Common myeloid progenitor, CD34-positive (primary cell): ENCODE data around the gene SIK2.
"Not testable (repeated sequence)": the region's sequence is repeated elsewhere in the genome, so short reads cannot be mapped to it uniquely, and the experiment has no call there.

Experiments
- CTCF ChIA-PET: fragments of 350-600 bp; sonication (Branson Sonifier 250); formaldehyde crosslinking; loops from one replicate; lab custom pipeline; 2021; ENCODE audit warnings: antibody characterized with exemption; lab: Charles Lee
- POLR2A ChIA-PET: fragments of 350-600 bp; sonication (Branson Sonifier 250); formaldehyde crosslinking; loops from one replicate; lab custom pipeline; 2021; ENCODE audit warnings: antibody characterized with exemption; lab: Charles Lee
- DNase-seq, 3 donors: peaks; one replicate each; pipeline versions ENCODE4 v3.0.0 to v3.0.0-alpha.2; 2013
- H3K27ac ChIP-seq, 2 experiments: 1 replicate in 1 of 2; 2 replicates in 1 of 2; pipeline ENCODE4 v1.7.0; 2013; ENCODE audit warnings: inconsistent platforms in 2 of 2, low read length in 2 of 2, mild to moderate bottlenecking in 2 of 2, low read depth in 1 of 2, moderate library complexity in 1 of 2; ENCODE audit not compliant: severe bottlenecking in 2 of 2, insufficient read depth in 1 of 2, poor library complexity in 1 of 2
- H3K27me3 ChIP-seq, 5 experiments: replicated peaks in 2 of 5; 1 replicate in 3 of 5; 2 replicates in 2 of 5; pipeline versions ENCODE4 v1.6.1 to v1.7.0; 2013; ENCODE audit warnings: low read length in 4 of 5, mild to moderate bottlenecking in 2 of 5, moderate library complexity in 2 of 5, inconsistent platforms in 1 of 5; ENCODE audit not compliant: insufficient read depth in 5 of 5, control insufficient read depth in 4 of 5
- H3K36me3 ChIP-seq, 4 experiments: 1 replicate in 2 of 4; 2 replicates in 2 of 4; pipeline versions ENCODE4 v1.6.1 to v1.7.0; 2013; ENCODE audit warnings: low read length in 3 of 4, control low read depth in 1 of 4, mild to moderate bottlenecking in 1 of 4; ENCODE audit not compliant: control insufficient read depth in 4 of 4, insufficient read depth in 4 of 4
- H3K4me1 ChIP-seq, 4 experiments: 1 replicate in 3 of 4; 2 replicates in 1 of 4; pipeline versions ENCODE4 v1.6.1 to v1.7.1; 2013; ENCODE audit warnings: low read length in 3 of 4, mild to moderate bottlenecking in 3 of 4, control low read depth in 1 of 4, inconsistent platforms in 1 of 4, moderate library complexity in 1 of 4; ENCODE audit not compliant: control insufficient read depth in 4 of 4, insufficient read depth in 4 of 4; ENCODE audit errors: control extremely low read depth in 1 of 4
- H3K4me3 ChIP-seq, 7 experiments: 1 replicate in 4 of 7; 2 replicates in 3 of 7; pipeline versions ENCODE4 v1.5.1 to v1.7.0; 2013; ENCODE audit warnings: mild to moderate bottlenecking in 7 of 7, low read length in 6 of 7, moderate library complexity in 6 of 7, inconsistent platforms in 2 of 7, low read depth in 2 of 7, control low read depth in 1 of 7; ENCODE audit not compliant: insufficient read depth in 4 of 7, control insufficient read depth in 1 of 7; ENCODE audit errors: extremely low read depth in 1 of 7
- H3K9me3 ChIP-seq, 5 experiments: 1 replicate in 4 of 5; 2 replicates in 1 of 5; pipeline versions ENCODE4 v1.6.1 to v1.7.1; 2013; ENCODE audit warnings: low read length in 4 of 5, mild to moderate bottlenecking in 2 of 5, inconsistent platforms in 1 of 5, low read depth in 1 of 5, moderate library complexity in 1 of 5; ENCODE audit not compliant: control insufficient read depth in 4 of 5, insufficient read depth in 2 of 5; ENCODE audit errors: control extremely low read depth in 1 of 5
- WGBS: methylation state at CpG from one replicate; pipeline ENCODE4 v1.1.5; 2013; ENCODE audit not compliant: insufficient coverage; 5-methylcytosine and 5-hydroxymethylcytosine counted together

The SIK2 gene

DNA sequence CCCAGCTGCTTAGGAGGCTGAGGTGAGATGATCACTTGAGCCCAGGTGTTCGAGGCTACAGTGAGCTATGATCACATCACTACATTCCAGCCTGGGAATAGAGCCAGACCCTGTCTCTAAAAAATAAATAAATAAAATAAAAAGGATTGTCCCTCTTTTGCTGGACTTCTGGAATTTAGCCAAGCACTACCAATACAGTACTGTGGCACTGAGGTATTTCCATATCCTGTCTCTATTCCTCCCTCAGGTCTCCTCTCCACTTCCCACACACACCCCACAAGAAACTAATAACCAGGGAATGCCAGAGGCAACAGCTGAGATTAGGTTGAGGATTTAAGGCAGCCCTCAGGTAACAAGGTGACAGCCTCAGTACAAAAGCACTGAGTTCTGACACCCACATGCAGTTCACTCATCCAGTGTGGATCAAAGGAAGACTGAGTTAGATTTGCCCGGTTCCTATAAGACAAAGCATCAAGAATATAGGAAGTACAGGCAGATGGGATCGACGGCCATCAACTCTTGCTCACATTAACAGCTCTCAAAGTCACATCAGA is 168.4 kb downstream of the SIK2 start:
- Histone ChIP-seq H3K4me3 (no peak overlapping the region), H3K36me3 (no peaks in the 10 kb centered on the region), H3K27ac (no peak overlapping the region), H3K27me3 (no peaks in the 10 kb centered on the region), H3K9me3 (no peaks in the 10 kb centered on the region), H3K4me1 (peaks cover 0 to 8% (median 6%) of the 10 kb centered on the region in 4 experiments)
- 60% methylated on average over 1 of the region's 4 CpGs for WGBS
- ChIA-PET POLR2A (no interaction called here), CTCF (interaction anchor here (0.5 to 1.8 kb wide), 2 partner anchors 8 to 184 kb away, joined by 3 to 8 read pairs; no protein-coding TSS in a partner anchor)
- DNase-seq: no peak

DNA sequence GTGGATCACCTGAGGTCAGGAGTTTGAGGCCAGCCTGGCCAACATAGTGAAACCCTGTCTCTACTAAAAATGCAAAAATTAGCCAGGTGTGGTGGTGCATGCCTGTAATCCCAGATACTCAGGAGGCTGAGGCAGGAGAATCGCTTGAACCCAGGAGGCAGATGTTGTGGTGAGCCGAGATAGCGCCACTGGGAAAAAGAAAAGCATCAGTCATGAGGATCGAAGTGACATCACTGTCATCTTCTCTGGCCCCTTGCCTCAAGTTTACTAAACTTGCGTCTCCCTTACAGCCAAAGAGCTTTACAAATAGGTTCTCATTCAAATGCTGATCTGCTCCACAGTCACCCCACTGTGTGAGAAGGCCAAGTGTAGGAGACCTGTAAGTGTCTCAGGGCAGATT is 169.0 kb downstream of the SIK2 start:
- H3K4me3 ChIP-seq, H3K27ac ChIP-seq, DNase-seq, POLR2A ChIA-PET, H3K36me3 ChIP-seq, H3K4me1 ChIP-seq, H3K27me3 ChIP-seq, H3K9me3 ChIP-seq: not testable (repeated sequence)
- 95% methylated on average over 5 of the region's 5 CpGs for WGBS
- CTCF ChIA-PET: interaction anchor here (0.5 to 1.8 kb wide), 3 partner anchors 9 to 184 kb away, joined by 3 to 8 read pairs (median 3); no protein-coding TSS in a partner anchor

DNA sequence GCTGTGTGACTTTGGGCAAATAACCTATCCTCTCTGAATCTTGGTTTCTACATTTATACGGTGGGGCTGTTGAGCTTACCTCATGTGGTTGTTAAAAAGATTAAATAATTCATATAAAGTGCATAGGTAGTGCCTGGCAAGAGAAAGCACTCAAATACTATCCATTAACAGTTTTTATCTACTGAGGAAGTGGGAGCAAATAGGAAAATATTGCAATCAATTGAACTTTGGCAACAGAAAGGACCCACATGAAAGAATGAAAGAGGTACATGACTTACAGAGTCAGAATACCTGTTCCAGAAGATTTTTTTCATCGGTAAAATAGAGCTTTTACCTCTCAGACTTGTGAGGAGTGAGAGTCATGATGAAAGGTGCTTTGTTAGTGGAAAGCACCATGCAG is 170.3 kb downstream of the SIK2 start:
- DNase-seq: no peak
- Histone ChIP-seq H3K36me3 (no peaks in the 10 kb centered on the region), H3K9me3 (no peaks in the 10 kb centered on the region), H3K4me1 (peaks cover 0 to 4% (median 0%) of the 10 kb centered on the region in 4 experiments), H3K27ac (no peak overlapping the region), H3K4me3 (no peak overlapping the region), H3K27me3 (no peaks in the 10 kb centered on the region)
- POLR2A ChIA-PET: no interaction called here
- 100% methylated on average over 1 of the region's 2 CpGs for WGBS
- CTCF ChIA-PET: interaction anchor here (1.3 kb wide), 1 partner anchor 171 kb away, joined by 3 read pairs; no protein-coding TSS in a partner anchor

DNA sequence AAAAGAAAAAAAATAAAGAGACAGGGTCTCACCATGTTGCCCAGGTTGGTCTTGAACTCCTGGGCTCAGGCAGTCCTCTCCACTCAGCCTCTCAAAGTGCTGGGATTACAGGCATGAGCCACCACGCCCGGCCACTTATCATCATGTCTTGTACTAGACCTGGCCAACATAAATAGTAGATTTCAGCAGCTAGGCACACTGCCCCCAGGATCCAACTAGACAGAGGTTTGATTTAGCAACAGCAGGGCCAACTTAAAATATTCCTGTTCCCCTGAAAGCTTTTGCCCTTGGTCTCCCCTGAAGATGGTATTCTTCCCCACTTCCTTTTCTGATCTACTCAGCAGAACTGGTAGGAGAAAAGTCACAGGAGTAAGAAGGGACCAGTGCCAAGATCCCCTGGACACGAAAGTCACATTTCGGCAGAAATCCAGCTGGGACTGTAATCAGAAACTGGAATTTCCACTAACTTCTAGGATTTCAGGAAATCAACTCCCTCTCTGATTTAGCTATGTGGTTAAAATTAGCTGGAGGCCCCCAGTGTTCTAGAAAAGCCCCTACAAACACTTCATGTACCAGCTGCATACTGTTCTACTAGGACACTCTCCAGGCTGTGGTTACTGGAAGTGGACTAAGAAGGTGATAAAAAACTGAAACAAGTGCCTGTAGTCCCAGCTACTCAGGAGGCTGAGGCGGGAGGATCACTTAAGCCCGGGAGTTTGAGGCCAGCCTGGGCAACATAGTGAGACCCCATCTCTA is 172.9 kb downstream of the SIK2 start:
- H3K9me3 ChIP-seq: no peaks in the 10 kb centered on the region
- no peaks in the 10 kb centered on the region for H3K36me3 ChIP-seq
- 98% methylated on average over 5 of the region's 6 CpGs for WGBS
- peaks cover 0 to 4% (median 0%) of the 10 kb centered on the region in 4 experiments for H3K4me1 ChIP-seq
- H3K27ac ChIP-seq: no peak overlapping the region
- no peaks in the 10 kb centered on the region for H3K27me3 ChIP-seq
- ChIA-PET POLR2A (no interaction called here), CTCF (interaction anchor here (0.5 to 5.8 kb wide), 11 partner anchors 8 to 209 kb away, joined by 3 to 42 read pairs (median 5); partner anchors contain the start of genes PPP2R1B and SIK2)
- no peak for DNase-seq
- H3K4me3 ChIP-seq: no peak overlapping the region

DNA sequence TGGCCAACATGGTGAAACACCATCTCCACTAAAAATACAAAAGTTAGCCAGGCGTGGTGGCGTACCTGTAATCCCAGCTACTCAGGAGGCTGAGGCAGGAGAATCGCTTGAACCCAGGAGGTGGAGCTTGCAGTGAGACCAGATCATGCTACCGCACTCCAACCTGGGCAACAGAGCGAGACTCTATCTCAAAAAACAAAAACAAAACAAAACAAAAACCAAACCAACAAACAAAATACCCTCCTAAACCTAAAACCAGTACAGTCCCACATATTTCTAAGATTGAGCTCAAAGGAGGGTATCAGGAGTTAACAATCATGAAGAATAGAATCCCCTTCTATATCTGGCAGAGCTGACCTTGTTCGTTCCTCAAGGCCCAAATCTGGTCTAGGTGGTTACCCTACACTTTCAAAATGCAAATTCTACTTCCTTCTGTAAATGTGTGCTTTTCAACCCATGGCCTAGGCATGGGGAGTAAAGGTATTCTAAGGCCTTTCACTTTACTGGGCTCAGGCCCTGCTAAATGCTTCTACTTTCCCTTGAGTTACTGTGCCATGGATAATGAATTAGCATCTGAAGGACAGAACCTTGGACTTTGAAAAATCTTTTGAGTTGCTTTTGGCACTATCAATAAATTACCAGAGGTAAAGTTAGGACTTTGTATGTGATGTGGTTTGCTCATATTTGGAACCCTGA is 174.3 kb downstream of the SIK2 start:
- WGBS: 83% methylated on average over 4 of the region's 6 CpGs
- H3K27ac ChIP-seq: no peak overlapping the region
- peaks cover 0 to 4% (median 0%) of the 10 kb centered on the region in 4 experiments for H3K4me1 ChIP-seq
- POLR2A ChIA-PET: no interaction called here
- no peaks in the 10 kb centered on the region for H3K9me3 ChIP-seq
- peak in 1 of 3 donors; percentile 10 for DNase-seq
- H3K36me3 ChIP-seq: no peaks in the 10 kb centered on the region
- no peaks in the 10 kb centered on the region for H3K27me3 ChIP-seq
- no peak overlapping the region for H3K4me3 ChIP-seq
- CTCF ChIA-PET: interaction anchor here (0.6 to 5.8 kb wide), 29 partner anchors 9 to 322 kb away, joined by 3 to 47 read pairs (median 4); partner anchors contain the start of genes ALG9, PPP2R1B and SIK2

DNA sequence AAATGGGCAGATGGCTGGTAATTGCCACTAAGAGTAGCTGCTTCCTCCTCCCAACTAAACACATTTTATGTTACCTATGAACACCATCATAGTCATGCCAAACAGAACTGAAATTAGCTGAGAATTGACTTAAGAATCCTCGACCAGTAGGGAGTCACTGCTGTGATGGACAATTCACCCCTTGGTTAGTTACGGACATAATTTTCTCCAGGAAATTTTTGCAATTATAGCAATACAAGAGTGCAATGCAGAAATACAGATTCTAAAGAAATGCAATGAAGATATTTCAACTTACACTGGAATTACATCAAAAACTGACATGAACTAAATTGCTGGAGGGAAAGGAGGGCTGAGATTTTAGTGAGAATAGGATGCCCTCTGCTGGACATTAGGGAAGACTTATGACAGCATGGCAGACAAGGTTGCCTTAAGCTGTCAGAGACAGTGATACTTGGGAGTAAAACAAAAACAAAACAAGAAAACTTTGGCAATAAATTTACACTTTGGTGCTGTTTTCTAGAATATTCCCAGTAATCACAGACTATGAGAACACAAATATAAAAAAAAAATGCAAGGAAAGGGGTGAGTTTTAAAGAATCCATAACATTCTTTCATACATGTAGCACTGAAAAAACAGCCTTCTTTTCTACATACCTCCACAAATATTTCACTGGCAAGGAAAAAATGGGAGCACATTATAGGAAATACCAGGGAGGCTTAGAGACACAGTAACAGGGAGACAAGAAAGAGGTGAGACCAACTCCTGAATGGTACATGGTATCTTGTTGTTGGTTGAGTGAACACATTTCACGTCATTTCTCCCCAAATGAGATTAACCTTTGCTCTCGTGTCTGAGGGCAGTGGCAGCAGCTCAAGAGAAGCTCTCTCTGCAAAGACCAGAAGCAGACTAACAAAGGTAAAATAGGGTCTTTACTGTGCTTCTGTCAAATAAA is 175.1 kb downstream of the SIK2 start:
- Histone ChIP-seq H3K9me3 (no peaks in the 10 kb centered on the region), H3K36me3 (peaks cover 0 to 2% (median 0%) of the 10 kb centered on the region in 4 experiments), H3K27ac (no peak overlapping the region), H3K4me3 (no peak overlapping the region), H3K4me1 (peaks cover 0 to 4% (median 0%) of the 10 kb centered on the region in 4 experiments), H3K27me3 (no peaks in the 10 kb centered on the region)
- peak; percentile 65 to 84 (median 82) for DNase-seq
- 95% methylated on average over 2 of the region's 4 CpGs for WGBS
- POLR2A ChIA-PET: no interaction called here
- CTCF ChIA-PET: interaction anchor here (0.6 to 5.8 kb wide), 36 partner anchors 8 to 323 kb away, joined by 3 to 47 read pairs (median 4); partner anchors contain the start of genes ALG9, PPP2R1B and SIK2
